ENCODE data around the gene ARID1B. TPM values are rescaled to one million over a fixed set of nuclear protein-coding genes. Genes with fewer than 3 reads are reported as not detected.
A peak's percentile ranks its signal among the peaks of the same experiment; 100 is the strongest.

The ARID1B gene
- total RNA-seq, 1 donor from 2014 or later, result 62.1 TPM

GRCh38 chr6:156752666-156753301, 24.4 kb upstream of the ARID1B start:
- Histone ChIP-seq H3K4me2 (no peak overlapping the region), H3K9ac (no peak overlapping the region), H3F3A (ENCODE audit: low read depth) (peaks cover 8% of the 10 kb centered on the region), H3K4me3 (no peak overlapping the region), H3K36me3 (no peaks in the 10 kb centered on the region), H4K20me1 (ENCODE audit: low read depth) (no peaks in the 10 kb centered on the region), H3K27ac (no peak overlapping the region), H3K79me2 (ENCODE audit: low read depth) (no peaks in the 10 kb centered on the region), H3K9me3 (ENCODE audit: low read depth) (no peaks in the 10 kb centered on the region), H2AFZ (replicated peaks) (no peak overlapping the region), H3K4me1 (peaks cover 2% of the 10 kb centered on the region), H3K27me3 (no peaks in the 10 kb centered on the region)
- TF ChIP-seq CTCF (IDR thresholded peaks at IDR 0.05) (peak; percentile 34), EZH2 (IDR thresholded peaks at IDR 0.05) (no peak), EZH2phosphoT487 (IDR thresholded peaks at IDR 0.05) (no peak)
- Mint-ChIP-seq H3K27me3 (ENCODE audit: insufficient read depth, low read depth) (peaks cover 2% of the 10 kb centered on the region), H3K4me1 (no peaks in the 10 kb centered on the region), H3K4me3 (no peak overlapping the region), H3K27ac (no peak overlapping the region), H3K36me3 (no peaks in the 10 kb centered on the region), H3K9me3 (no peaks in the 10 kb centered on the region)
- DNase-seq (ENCODE audit: low spot score), result no peak

- Histone ChIP-seq H2AFZ (replicated peaks) (no peak overlapping the region), H3K4me1 (no peaks in the 10 kb centered on the region), H3K4me3 (no peak overlapping the region), H3K27ac (no peak overlapping the region), H3K36me3 (no peaks in the 10 kb centered on the region), H3K9me3 (ENCODE audit: low read depth) (no peaks in the 10 kb centered on the region), H3K9ac (no peak overlapping the region), H4K20me1 (ENCODE audit: low read depth) (no peaks in the 10 kb centered on the region), H3K4me2 (no peak overlapping the region), H3K27me3 (no peaks in the 10 kb centered on the region), H3F3A (ENCODE audit: low read depth) (no peaks in the 10 kb centered on the region), H3K79me2 (ENCODE audit: low read depth) (no peaks in the 10 kb centered on the region)
- H3K27ac Mint-ChIP-seq, result no peak overlapping the region
- H3K36me3 Mint-ChIP-seq, result no peaks in the 10 kb centered on the region
- DNase-seq (ENCODE audit: low spot score), result no peak
- no peaks in the 10 kb centered on the region for H3K4me1 Mint-ChIP-seq
- H3K27me3 Mint-ChIP-seq (ENCODE audit: insufficient read depth, low read depth), result peaks cover 2% of the 10 kb centered on the region
- no peaks in the 10 kb centered on the region for H3K9me3 Mint-ChIP-seq
- no peak for TF ChIP-seq CTCF (IDR thresholded peaks at IDR 0.05)
- TF ChIP-seq EZH2 (IDR thresholded peaks at IDR 0.05), result no peak
- no peak for TF ChIP-seq EZH2phosphoT487 (IDR thresholded peaks at IDR 0.05)
- H3K4me3 Mint-ChIP-seq, result no peak overlapping the region
Observed at GRCh38 chr6:156756630-156757610, 20.3 kb upstream of the ARID1B start.

DNA sequence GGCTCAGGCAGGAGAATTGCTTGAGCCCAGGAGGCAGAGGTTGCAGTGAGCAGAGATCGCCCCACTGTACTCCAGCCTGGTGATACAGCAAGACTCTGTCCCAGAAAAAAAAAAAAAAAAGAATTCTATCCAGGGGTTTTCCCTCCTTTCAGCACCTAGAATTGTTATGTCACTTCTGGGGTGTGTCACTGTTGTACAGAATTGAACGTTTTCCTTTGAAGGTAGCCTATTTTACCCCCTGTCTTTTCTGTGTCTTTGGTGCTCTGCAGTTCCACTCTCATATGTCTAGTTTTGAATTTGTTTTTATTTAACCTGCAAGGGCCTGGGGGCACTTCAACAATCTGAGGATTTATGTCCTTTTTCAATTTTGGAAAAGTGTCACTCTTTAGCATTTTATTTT, 19.3 kb upstream of the ARID1B start:
- Histone ChIP-seq H3K79me2 (ENCODE audit: low read depth) (no peaks in the 10 kb centered on the region), H3K9me3 (ENCODE audit: low read depth) (no peaks in the 10 kb centered on the region), H4K20me1 (ENCODE audit: low read depth) (no peaks in the 10 kb centered on the region), H3K4me2 (no peak overlapping the region), H3K27me3 (no peaks in the 10 kb centered on the region), H2AFZ (replicated peaks) (no peak overlapping the region), H3K9ac (no peak overlapping the region), H3K4me3 (no peak overlapping the region), H3K27ac (no peak overlapping the region), H3K4me1 (no peaks in the 10 kb centered on the region), H3K36me3 (no peaks in the 10 kb centered on the region), H3F3A (ENCODE audit: low read depth) (no peaks in the 10 kb centered on the region)
- no peaks in the 10 kb centered on the region for H3K4me1 Mint-ChIP-seq
- no peak for DNase-seq (ENCODE audit: low spot score)
- no peaks in the 10 kb centered on the region for H3K36me3 Mint-ChIP-seq
- peaks cover 3% of the 10 kb centered on the region for H3K27me3 Mint-ChIP-seq (ENCODE audit: insufficient read depth, low read depth)
- no peaks in the 10 kb centered on the region for H3K9me3 Mint-ChIP-seq
- TF ChIP-seq EZH2 (IDR thresholded peaks at IDR 0.05), result no peak
- no peak for TF ChIP-seq EZH2phosphoT487 (IDR thresholded peaks at IDR 0.05)
- TF ChIP-seq CTCF (IDR thresholded peaks at IDR 0.05), result no peak
- H3K4me3 Mint-ChIP-seq, result no peak overlapping the region
- H3K27ac Mint-ChIP-seq, result no peak overlapping the region

Data from neural progenitor cell (in vitro differentiated cells).